SK-N-MC (cell line): Measurements from ENCODE around the gene C4orf51.

Source experiments
- EZH2 ChIP-seq: fragments of 200-600 bp; sonication (generic); IDR thresholded peaks from one replicate; pipeline ENCODE4 v1.6.1; 2017; ENCODE audit warnings: antibody characterized with exemption
- FOXP2 ChIP-seq: optimal IDR thresholded peaks from 2 replicates; pipeline ENCODE3; 2011; ENCODE audit warnings: mild to moderate bottlenecking, moderate library complexity; ENCODE audit not compliant: insufficient read depth; ENCODE audit errors: extremely low read length, control extremely low read depth
- POLR2AphosphoS5 ChIP-seq: IDR thresholded peaks from 2 replicates; pipeline ENCODE4 v1.6.1; 2012; ENCODE audit warnings: mild to moderate bottlenecking, low read depth, low read length, borderline replicate concordance

GRCh38 chr4:145686991-145687390 lies 7.0 kb downstream of the C4orf51 start:
- no peak for TF ChIP-seq EZH2
- no peak for TF ChIP-seq POLR2AphosphoS5
- no peak for TF ChIP-seq FOXP2
